ENCODE results near the gene CDCA5.
"Not testable (repeated sequence)": the region's sequence is repeated elsewhere in the genome, so short reads cannot be mapped to it uniquely, and the experiment has no call there.

The CDCA5 gene

DNA sequence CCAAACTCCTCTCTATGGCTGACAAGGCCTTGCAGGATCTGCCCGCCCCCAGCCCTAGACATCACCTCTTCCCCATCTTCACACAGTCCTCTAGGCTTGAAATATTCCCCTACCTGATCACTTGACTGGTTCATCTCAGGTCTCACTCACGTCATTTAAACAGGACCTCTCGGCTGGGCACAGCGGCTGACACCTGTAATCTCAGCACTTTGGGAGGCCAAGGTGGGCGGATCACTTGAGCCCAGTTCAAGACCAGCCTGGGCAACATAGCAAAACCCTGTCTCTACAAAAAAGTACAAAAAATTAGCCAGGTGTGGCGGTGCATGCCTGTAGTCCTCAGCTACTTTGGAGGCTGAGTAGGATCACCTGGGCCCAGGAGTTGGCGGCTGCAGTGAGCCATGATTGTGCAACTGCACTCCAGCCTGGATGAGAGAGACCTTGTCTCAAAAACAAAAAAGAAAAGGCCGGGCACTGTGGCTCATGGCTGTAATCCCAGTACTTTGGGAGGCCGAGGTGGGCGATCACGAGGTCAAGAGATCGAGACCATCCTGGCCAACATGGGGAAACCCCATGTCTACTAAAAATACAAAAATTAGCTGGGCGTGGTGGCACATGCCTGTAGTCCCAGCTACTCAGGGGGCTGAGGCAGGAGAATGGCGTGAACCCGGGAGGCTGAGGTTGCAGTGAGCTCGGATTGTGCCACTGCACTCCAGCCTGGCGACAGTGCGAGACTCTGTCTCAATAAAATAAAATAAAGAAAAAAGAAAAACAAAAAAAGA lies 35.2 kb upstream of the CDCA5 start:
- DNase-seq: not testable (repeated sequence)

DNA sequence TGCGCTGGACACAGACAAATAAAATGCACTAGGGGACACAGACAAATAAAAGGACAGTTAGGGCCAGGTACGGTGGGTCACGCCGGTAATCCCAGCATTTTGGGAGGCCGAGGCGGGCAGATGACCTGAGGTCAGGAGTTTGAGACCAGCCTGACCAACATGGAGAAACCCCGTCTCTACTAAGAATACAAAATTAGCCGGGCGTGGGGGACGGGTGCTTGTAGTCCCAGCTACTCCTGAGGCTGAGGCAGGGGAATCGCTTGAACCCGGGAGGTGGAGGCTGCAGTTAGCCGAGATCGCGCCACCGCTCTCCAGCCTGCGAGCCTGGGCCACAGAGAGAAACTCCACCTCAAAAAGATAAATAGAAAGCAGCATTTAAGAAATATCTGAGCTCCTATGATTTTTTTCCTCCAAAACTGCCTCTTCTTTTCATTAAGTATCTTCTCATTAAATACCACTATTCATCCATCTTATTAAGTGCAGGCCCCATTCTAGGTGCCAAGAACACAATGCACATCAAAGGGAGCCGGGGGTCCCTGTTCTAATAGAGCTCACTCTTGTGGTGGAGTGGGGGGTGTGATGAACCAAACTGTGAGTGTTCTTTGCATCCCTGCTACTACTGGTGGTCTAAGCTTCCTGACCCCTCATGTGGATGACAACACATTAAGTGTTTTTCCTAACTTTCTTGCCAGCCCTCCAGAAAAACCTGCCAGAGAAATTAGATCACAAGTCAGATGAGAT lies 34.4 kb upstream of the CDCA5 start:
- DNase-seq: no peak

DNA sequence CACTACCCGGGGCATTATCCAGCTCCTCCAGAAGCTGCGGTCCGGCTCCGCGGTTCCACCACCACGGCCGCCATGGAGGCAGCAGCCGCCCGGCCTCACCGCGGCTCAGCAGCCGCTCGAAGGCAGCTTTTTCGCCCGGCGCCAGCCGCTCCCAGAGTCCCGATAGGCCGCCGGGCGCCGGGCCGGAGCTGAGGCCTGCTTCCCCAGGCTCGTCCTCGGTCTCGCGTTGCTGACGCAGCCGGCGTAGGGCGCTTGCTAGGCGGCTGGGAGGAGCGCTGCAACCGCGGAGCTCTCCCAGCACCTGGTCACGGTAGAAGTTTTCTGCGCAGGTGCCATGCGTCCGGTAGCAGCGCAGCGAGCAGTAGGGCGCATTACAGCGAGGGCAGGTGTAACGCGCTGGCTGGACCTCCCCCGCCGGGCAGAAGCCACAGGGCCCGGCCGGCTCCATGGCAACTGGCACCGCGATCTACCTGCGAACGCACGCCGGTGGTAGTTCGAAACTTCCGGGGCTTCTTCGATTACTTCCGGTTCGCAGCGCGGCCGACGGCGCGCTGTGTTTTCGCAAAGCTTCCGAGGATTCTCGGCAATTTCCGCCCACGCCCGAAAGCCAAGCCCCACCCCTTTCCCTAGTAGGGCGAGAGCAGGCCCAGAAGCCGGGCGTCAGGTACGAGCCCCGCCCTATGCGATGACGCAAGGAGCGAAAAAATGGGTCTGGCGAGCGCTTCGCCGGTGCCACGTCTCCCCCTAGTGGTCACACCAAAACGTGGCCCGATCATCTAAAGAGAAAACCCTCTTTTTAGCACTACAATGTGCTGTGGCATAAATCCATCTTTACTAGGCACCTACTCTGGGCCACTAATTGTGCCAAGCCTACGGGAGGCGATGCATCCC lies 33.6 kb upstream of the CDCA5 start, which contains the start of gene ZNHIT2:
Gene ZNHIT2 (minus strand): TSS at position 496 of the 891 bp plus-strand sequence. CDS start 48 bp downstream, at position 448.
- DNase-seq: peak; percentile 99

DNA sequence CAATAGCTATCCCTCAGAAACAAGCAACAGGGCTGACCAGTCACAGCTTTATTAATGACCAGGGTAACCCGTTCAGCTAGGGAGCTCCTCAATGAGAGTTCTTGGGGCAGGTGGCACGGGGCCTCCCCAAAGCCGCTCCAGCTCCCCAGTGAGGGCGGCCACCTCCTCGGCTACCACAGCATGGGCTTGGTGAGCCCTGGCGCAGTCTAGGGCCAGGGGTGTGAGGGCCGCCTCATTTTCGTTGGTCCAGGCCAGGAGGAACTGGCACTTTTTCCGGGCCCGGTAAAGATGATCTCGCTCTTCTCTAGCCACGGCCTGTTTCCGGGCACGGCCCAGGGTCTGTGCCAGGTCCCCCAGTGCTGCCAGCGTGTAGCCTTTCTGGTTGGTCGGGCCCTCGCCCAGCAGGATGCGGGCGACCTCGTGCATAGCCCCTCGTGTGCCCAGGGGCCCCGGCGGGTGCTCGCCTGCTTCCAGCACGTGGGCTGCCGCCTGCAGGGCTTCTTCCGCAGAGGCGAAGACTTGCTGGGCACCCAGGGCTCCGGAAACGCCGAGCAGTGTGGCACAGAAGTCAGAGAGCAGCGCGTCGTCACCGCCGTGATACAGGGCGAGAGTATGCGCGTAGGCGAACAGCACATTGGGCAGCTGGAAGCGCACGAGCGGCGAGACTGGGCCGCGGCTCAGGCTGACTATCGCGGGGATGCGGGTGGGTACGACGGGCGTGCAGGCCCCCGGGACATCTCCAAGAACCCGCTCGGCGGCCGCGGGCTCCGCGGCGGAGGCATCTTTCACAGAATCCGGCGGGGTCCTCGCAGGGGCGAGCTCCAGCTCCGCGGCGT lies 32.7 kb upstream of the CDCA5 start:
- no peak for DNase-seq

DNA sequence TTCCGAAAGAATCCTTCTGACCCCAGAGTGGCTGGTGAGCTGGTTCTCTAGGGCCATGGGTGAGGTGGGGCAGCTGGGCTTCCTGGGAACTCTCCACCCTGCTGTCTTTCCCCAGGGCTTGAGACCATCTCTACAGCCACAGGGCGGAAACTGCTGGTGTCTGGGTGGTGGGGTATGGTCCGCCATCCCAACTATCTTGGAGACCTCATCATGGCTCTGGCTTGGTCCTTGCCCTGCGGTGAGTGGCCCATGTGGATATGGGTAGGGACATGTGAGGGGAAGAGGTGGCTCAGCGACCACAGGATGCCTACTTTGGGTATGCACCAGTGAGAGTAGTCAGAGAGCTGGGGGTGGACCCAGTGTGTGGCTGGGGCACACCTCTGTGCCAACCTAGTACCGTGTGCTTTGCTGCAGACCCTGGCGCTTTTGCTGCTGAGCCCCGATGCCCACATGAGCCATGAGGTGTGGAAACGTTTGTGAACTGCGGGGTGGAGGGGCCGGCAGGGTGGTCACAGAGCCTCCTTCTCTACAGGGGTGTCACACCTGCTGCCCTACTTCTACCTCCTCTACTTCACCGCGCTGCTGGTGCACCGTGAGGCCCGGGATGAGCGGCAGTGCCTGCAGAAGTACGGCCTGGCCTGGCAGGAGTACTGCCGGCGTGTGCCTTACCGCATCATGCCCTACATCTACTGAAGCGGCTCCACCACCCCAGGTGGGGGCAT lies 31.7 kb upstream of the CDCA5 start:
- no peak for DNase-seq

DNA sequence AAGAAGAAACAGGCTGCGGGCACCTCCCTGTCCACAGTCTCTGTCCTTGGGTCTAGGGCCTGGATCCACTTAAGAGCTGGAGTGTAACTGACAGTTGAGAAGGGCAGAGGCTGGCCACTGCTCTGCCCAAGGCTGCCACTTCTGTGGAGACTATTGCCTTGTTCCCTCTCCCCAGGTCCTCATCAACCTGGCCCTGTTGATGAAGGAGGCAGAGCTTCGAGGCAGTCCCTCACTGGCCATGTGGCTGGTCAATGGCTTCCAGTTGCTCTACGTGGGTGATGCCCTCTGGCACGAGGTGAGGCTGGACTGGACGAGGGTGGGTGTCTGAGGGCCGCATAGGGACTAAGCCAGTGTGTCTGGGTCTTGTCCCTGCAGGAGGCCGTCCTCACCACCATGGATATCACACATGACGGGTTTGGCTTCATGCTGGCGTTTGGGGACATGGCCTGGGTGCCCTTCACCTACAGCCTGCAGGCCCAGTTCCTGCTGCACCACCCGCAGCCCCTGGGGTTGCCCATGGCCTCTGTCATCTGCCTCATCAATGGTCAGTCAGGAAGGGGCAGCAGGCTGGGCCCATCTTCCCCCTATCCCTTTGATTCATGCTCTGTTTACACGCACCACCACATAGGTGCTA lies 30.8 kb upstream of the CDCA5 start:
- no peak for DNase-seq

DNA sequence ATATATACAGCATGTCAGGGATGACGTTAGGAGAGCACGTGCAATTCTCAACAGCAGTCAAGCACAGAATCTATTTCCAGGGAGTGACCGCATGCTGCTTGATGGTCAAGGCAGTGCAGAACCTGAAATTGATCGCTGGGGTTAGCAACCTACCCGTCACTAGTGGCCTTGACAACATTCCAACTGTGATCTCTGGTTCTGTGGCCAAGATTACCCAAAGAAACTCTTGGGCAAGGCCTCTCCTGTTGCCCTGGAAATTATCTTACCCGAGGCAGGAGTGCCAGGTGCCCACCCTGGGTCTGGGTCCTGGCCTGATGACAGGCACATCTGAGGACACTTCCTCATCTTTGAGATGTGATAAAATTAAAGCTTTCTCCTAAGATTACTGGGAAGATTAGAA lies 30.0 kb upstream of the CDCA5 start:
- DNase-seq: no peak

DNA sequence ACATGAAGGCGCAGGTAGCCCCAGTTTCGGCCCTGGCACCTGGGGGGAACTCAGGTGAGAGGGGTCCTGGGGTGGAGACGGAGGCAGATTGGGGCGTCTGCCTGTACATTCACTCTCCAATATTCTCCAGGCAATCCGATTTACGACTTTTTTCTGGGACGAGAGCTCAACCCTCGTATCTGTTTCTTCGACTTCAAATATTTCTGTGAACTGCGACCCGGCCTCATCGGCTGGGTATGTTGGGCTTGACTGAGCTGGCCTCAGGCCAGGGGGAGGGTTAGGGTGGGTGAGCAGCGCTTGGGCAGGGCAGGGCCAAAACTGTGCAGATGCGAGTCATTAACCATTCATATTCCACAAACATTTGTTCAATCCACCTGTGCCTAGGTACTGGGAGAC lies 29.5 kb upstream of the CDCA5 start:
- no peak for DNase-seq

DNA sequence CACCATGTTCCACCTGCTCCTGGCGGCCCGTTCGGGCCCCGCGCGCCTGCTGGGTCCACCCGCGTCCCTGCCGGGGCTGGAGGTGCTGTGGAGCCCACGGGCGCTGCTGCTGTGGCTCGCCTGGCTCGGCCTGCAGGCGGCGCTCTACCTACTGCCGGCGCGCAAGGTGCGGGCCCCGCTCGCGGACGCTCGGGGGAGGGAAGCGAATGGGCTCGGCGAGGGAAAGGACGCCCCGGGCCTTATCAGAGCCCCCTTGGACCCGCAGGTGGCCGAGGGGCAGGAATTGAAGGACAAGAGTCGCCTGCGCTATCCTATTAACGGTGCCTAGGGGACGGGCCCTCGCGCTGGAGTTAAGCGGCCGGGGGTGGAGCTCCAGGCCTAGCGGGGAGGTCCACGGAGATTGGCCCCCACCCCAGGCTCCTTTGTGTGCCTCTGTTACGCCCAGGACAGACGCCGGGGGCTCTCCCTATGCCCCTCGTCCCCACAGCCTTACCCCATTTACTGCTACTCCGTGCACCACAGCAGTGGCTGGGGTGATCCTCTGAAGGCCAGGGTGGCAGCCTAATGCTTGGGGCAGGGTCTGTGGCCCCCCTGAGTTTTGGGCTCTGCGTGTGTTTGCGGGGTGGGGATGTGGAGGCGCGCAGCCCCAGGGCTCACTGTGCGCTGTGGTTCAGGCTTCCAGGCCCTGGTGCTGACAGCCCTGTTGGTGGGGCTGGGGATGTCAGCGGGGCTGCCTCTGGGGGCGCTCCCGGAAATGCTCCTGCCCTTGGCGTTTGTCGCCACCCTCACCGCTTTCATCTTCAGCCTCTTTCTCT lies 28.9 kb upstream of the CDCA5 start:
- DNase-seq: no peak

DNA sequence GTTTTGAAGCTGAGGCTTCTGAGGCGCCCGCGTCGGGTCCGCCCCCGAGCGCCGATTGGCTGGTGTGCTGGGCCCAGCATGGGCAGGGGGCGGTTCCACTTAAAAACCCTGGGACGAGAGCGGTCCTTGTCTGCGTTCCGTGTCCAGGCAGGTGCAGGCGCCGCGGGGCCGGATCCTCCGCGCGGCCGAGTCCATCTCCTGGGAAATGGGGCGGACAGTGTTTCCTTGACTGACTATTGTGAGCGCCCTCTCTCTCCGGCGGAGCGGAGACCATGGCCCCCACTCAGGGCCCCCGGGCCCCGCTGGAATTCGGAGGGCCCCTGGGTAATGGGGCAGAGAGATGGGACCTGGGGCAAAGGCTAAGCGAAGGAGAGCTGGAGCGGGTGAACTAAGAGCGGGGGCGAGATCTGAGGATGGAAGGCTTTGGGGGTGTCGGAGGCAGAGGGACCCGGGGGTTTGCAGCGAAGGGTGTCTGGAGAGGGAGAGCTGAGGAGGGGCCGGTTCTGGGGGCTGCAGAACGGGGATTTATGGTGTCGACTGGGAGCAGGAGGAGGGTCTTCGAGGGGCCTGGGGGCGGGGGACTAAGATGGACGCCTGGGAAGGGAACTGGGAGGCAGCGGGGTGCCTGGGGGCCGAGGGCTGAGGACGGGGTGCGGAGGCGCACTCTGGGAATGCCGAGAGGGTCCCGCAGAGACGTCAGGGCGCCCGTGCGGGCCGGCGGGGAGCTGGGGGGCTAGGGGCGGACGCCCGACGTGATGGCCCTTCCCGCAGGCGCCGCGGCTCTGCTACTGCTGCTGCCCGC lies 28.1 kb upstream of the CDCA5 start, which contains the start of gene TM7SF2:
Gene TM7SF2 (plus strand): TSS at position 129 of the 802 bp plus-strand sequence. CDS start 144 bp downstream, at position 273.
- peak; percentile 80 for DNase-seq

DNA sequence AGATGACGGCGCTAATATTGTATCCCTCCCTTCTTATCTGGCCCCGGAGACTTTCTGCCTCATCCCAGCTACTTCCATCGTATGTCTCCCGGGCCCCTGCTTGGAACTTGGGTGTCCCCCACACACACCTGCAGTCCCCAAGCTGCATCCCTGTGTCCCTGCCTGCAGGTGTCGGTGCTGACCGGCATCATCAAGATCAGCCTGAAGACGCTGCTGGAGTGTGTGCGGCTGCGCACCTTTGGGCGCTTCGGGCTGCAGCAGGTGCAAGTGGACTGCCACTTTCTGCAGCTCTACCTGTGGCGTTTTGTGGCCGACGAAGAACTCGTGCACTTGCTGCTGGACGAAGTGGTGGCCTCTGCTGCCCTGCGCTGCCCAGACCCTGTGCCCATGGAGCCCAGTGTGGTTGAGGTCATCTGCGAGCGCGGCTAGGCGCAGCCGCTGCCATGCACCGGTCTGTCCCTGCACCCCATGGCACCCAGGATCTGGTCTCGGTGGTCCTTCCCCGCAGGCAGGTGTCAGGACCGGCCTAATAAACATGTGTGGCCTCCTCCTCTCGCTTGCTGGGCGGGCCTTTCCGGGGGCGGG lies 27.4 kb upstream of the CDCA5 start:
- DNase-seq: no peak

DNA sequence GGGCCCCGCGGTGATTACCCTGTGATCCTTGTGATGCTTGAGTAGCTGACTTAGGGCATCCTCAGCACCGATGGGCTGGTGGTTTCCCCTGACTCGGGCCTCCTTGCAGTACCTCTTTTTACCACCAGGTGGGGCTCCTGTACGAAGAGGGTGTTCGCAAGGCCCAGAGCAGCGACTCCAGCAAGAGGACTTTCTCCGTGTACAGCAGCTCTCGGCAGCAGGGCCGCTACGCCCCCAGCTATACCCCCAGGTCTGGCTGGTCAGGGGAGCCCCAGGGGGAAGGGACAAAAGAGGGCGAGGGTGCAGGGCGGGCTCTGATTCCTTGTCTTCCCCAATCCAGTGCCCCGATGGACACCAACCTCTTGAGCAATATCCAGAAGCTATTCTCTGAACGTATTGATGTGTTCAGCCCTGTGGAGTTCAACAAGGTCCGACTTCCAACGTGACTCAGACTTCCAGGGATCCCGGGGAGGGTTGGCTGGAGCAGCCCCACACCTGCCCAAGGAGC lies 26.6 kb upstream of the CDCA5 start:
- peak; percentile 72 for DNase-seq

DNA sequence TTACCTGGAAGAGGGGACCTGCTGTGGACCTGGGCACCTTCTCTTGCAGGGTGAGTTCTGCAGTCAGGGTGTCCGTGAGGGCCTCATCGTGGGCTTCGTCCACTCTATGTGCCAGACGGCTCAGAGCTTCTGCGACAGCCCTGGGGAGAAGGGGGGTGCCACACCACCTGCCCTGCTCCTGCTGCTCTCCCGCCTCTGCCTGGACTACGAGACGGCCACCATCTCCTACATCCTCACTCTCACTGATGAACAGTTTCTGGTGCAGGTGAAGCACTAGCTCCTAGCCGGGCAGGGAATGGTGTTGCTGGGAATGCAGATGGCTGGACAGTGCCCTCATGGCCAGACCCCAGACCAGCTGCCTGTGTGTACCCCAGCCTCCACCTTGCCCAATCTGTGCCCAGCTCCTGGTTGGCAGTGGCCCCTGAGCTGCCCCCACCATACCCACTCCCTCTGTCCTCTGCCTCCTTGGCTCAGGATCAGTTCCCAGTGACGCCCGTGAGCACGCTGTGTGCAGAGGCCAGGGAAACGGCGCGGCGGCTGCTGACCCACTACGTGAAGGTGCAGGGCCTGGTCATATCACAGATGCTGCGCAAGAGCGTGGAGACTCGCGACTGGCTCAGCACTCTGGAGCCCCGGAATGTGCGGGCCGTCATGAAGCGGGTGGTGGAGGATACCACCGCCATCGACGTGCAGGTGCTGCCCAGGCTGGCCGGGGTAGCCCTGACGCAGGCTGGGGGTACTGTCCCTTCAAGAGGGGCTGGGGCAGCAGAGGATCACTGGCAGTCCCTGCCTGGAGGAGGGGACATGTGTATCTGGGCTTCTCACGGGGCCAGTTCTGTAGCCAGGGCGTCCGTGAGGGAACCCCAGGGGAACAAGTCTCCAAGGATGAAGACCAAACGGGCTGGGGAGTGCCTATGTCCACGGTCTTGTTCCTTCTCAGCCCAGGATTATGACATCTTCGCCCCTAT lies 25.7 kb upstream of the CDCA5 start:
- no peak for DNase-seq

DNA sequence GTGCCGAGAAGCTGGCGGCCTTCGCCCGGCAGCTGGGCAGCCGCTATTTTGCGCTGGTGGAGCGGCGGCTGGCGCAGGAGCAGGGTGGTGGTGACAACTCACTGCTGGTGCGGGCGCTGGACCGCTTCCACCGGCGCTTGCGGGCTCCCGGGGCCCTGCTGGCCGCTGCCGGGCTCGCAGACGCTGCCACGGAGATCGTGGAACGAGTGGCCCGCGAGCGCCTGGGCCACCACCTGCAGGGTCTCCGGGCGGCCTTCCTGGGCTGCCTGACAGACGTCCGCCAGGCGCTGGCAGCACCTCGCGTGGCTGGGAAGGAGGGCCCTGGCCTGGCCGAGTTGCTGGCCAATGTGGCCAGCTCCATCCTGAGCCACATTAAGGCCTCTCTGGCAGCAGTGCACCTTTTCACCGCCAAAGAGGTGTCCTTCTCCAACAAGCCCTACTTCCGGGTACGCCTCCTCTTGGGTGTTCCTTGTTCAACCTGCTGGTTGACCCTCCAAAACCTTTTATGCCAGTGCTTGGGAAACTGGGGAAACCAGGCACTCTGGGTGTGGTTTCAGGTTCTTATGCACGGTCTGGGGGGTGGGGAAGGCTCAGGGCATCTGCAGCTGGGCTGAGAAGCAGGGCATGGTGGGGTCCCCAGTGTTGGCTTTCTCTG lies 24.8 kb upstream of the CDCA5 start:
- DNase-seq: no peak

DNA sequence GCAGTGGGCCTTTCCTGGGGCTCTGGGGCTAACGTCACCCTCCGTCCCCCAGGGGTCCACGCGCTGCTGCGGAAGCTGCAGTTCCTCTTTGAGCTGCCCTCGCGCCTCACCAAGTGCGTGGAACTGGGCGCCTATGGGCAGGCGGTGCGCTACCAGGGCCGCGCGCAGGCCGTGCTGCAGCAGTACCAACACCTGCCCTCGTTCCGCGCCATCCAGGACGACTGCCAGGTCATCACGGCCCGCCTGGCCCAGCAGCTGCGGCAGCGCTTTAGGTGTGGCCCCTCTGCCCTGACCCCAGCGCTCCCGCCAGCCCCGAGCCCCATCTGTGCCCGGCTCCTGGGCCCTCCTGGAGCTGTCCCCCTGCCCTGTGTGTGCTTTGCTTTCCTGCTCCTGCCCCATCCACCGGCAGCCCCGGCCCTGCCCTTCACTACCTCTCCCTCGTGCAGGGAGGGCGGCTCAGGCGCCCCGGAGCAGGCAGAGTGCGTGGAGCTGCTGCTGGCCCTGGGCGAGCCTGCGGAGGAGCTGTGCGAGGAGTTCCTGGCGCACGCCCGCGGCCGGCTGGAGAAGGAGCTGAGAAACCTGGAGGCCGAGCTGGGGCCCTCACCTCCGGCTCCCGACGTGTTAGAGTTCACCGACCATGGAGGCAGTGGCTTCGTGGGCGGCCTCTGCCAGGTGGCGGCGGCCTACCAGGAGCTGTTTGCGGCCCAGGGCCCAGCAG lies 24.1 kb upstream of the CDCA5 start:
- no peak for DNase-seq

DNA sequence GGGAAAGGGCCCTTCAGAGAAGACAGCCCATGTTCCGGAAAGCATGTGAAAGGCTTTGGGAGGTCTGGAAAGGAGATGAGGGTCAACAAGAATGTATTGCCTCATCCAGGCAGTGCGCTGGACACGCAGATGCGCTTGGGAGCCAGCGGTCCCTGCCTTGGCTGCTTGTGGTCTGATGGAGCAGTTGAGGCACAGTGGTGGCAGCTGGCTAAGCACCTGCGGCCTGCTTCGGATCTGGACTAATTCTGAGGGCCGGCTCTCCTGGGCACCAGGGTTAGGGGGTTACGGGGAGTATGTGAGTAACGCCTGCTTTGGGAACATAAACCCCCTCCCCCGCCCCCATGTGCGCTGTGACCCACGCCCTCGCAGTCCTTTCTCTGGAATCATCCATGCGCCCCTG lies 23.2 kb upstream of the CDCA5 start:
- DNase-seq: no peak

Data from NK-92 treated with Interleukin-12 subunit alpha and Interleukin-12 subunit beta, amount 100 ng/mL, for 24 hours (cell line).